NCI-H1092 treated with DMSO at 0.1 percent for 48 hours (cell line): ENCODE results near the gene VGLL1.

Experiments used
- DNase-seq: peaks from one replicate; lab custom pipeline; 2025; lab: John Stamatoyannopoulos, UW

The VGLL1 gene, protein sequence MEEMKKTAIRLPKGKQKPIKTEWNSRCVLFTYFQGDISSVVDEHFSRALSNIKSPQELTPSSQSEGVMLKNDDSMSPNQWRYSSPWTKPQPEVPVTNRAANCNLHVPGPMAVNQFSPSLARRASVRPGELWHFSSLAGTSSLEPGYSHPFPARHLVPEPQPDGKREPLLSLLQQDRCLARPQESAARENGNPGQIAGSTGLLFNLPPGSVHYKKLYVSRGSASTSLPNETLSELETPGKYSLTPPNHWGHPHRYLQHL

DNA sequence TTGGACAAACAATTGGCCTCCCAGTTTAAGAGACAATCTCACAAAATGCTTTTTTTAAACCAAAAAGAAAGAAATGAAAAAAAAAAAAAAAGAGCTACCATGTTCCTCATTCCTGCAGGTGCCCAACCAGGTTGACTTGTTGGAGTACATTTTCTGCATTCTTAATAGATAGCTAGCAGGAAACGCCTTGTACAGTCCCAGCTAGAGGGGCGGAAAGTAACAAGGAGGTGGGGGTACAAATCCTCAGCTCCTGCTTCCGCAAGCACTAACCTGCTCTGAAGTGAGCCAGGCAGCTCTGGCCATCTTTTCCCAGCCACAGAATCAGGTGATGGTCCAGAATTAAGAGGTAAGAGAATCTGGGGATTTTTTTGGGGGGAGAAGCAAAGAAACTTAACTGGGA, at the start of gene VGLL1:
TSS of gene VGLL1 (plus strand) at position 265 of the 400 bp plus-strand sequence. CDS start 3,806 bp downstream, outside the sequence.
- no peak for DNase-seq

DNA sequence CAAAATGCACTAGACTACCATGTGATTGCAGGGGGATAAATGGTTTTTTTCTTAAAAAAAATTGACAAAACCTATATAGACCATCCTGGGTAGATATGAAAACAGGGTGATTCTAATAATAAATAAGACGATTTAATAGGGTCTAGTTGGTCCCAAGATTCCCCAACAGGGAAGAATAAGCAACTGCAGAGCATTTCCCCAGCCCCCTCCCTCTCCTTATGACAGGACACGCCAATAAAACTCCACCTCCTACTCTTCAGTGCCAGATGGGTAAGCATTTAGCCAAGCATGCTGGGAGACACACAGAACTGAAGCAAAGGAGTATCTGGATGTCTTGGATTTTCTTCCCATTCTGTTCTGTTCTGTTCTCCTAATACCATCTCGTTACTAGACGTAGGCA, 44.4 kb upstream of the VGLL1 start, which contains the start of gene BRS3:
TSS of gene BRS3 (plus strand) at position 301 of the 400 bp plus-strand sequence. CDS start 168 bp downstream, outside the sequence.
- no peak for DNase-seq

DNA sequence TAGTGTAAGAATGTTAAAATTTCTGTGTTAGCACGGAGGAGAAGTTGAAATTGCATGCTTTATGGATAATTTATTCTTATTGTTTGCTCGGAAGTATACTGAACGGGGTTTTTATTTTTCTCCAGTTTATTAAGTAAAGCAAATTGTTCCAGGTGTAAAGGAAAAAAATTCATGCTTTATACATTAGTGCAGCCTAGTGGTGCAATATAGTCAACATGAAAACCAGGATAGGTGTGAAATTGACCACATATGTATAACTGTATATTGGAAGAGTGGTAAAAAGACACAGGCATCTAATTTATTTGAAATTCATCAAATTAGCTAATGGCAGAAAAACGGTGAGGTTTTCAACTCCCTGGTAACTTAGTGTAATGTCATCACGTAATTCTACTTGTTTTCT, 43.3 kb upstream of the VGLL1 start:
- DNase-seq, result no peak

DNA sequence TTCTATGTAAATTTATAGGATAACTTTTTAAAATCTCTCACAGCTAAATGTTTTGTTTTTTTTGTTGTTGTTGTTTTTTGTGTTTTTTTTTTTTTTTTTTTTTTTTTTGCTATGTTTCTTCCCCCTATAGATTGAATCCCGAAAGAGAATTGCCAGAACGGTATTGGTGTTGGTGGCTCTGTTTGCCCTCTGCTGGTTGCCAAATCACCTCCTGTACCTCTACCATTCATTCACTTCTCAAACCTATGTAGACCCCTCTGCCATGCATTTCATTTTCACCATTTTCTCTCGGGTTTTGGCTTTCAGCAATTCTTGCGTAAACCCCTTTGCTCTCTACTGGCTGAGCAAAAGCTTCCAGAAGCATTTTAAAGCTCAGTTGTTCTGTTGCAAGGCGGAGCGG, 40.2 kb upstream of the VGLL1 start:
- no peak for DNase-seq

DNA sequence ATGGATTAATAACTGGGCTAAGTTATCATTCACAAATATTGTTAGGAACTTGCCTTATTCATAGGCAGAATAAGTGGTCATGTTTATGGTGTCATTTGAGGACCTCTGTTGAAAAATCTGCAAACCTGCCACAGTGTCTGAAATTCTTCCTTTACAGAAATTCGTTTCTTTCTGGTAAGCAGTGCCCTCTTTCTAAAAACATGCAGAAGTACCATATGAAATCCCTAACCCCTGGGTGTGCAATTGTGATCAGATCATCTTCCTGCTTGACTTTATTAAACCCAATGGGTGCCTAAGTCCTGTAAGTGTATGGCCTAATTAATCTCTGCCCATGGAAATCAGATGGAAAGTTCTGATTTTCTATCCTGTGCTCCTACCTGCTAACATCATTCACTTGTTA, 39.0 kb upstream of the VGLL1 start:
- no peak for DNase-seq

DNA sequence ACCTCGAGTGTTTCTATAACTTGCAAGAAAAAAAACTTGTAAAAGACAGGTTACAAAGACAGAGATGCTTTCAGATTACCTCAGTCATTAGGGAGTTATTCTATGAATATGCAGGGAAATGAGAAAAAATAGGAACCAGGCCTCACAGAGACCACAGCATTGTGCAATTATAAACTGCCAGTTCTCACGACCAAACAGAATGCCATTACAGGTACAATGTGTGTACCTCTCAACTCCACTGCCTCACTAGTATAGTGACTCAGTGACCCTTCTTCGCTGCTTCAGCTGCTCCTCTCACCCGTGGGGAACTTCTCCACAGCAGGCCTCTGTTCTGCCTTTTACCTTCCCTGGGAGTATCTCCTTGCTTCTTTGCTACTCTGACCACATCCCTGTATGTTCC, 37.0 kb upstream of the VGLL1 start:
- DNase-seq, result no peak

DNA sequence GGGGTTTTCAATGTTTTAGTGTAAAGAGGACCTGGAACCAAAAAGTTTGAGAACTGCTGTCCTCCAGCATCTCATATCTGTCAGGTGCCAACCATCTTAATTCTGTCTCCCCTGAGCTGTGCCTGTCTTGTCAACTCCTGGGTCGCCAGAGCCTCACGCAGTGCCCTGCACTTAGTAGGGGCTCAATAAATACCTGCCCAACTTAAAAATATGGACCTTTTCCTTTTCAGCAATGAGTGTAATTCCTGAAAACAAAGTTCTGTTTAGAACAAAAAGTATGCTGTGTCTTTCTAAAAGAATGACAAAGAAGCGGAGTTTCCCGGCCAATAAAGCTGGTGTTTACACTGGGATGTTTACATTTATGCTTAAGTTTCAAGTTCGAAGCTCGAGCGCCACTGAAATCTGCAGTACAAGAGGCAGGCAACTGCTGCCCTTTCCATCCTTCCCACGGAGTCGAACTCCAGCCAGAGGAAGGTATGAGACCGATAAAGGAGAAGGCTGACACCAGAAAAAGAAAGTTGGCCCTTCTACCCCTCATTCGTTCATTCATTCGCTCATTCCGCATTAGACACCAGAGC, 35.7 kb upstream of the VGLL1 start:
- no peak for DNase-seq

DNA sequence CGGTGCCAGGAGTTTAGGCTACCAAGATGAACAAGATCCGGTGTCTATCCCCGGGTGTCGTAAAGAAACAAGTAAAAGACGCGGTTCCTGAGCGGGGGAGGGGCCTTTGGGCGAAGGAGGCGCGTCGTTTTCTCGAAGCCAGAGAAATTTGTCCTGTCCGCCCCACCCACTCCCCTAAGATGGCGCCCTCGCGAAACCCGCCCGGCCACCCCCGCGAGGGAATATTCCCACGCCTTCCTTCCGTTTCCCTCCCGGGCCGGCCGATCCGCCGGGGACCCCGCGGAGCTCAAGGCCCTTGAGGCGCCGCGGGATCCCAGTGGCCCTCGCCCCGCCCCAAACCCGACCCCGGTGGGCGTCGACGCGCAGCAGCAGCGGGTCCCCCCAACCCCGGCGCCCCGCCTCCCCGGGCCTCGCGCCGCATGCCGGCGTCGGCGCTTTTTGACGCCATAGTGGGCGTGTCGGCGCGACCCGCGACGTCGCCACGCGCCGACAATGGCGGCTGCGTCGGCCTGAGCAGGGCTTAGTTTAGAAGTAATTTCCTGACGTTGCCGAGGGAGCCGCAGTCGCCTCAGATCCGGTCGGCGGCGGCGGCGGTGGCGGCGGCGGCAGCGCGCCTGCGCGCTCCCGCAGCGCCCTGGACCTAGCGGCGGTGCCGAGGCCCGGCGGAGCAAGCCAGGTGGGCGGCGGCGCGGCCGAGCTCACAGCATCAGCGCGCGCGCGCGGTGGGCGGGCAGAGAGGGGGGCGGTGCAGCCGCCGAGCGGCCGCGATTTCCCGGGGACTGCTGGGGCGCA, 35.1 kb upstream of the VGLL1 start:
- DNase-seq, result peak; percentile 91

DNA sequence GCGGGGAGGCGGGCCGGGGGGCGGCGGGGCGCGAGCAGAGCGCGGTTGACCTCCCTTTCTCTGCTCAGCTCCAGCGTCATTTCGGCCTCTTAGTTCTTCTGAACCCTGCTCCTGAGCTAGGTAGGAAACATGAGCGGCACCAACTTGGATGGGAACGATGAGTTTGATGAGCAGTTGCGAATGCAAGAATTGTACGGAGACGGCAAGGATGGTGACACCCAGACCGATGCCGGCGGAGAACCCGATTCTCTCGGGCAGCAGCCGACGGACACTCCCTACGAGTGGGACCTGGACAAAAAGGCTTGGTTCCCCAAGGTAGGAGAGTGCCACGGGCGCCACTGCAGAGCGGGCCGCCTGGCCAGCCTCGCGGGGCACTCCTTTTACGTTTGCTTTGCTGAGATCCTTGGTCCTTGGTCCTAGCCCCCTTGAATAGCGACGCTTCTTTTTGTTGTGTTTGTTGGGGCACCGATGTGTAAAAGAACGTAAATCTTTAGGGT, 34.4 kb upstream of the VGLL1 start, which contains the start of gene HTATSF1:
TSS of gene HTATSF1 (plus strand) at position 37 of the 497 bp plus-strand sequence. CDS start at position 130, 93 bp downstream.
- no peak for DNase-seq

DNA sequence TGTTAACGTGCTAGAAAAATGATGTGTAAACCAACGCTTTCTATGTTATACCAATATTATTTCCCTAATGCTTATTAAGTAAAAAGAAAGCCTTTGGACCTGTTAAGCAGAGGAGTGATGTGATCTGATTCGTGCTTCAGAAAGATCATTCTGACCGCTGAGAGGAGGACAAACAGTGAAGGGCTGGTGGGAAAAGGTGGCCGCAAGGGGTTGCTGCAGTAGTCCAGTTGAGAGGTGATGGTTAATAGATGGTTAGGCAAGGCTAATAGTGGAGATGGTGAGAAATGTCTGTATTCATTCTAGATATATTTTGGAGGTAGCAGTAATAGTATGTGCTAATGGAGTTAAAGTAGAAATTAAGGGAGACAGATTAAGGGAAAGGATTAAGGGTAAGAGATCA, 12.9 kb upstream of the VGLL1 start:
- DNase-seq, result no peak

DNA sequence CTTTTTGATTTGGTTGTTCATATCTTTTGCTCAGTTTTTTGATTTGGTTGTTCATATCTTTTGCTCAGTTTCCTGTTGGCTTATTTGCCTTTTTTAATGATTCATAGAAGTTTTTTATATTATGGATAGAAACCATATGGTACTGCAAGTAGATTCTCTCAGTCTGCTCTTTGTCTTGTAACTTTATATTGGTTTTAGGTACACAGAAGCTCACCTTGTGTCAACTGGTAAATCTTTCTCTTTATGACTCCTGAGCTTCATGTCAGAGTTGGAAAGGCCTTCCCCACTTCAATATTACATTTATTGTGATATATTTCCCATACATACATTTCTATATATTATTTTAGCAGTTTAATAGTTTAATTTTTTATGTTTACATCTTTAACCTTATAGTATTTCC, 8.2 kb upstream of the VGLL1 start:
- no peak for DNase-seq

DNA sequence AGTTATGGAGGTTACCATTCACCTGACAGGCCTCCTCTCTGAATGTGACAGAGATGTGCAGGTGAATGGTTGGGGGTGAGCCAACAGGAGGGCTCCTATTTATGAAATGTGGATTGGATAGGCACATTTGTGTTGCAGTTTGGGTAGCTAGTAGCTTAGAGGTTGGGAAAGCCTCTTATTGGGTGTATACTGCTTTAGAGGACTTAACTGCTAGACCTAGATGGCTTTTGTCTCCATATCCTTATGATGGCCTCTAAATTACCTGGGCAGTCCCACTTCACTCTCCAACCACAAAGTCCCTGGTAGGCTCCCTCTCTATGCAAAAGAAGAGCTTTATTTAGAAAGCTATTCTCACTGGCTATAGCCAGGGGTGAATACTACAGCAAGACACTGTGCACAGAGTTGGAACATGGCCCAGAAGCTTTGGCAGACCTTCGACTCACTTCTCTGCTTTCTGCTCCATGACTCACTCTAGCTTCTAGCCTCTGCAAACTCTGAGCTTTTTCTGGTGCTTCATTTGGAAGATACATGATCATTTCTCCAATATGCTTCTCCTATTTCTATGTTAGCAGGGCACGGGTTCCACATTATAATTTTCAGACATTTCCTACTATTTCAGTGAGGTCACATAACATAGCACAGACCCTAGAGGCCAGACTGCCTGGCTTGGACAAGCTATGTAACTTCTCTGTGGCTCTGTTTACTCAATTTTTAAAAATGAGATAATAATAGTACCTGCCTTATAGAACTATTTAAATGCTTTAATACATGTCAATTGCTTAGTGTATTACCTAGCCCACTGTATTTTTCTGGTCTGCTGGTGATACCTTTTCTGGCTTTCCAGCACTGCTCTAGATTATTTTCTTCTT, 6.0 kb upstream of the VGLL1 start:
- DNase-seq, result peak; percentile 20

DNA sequence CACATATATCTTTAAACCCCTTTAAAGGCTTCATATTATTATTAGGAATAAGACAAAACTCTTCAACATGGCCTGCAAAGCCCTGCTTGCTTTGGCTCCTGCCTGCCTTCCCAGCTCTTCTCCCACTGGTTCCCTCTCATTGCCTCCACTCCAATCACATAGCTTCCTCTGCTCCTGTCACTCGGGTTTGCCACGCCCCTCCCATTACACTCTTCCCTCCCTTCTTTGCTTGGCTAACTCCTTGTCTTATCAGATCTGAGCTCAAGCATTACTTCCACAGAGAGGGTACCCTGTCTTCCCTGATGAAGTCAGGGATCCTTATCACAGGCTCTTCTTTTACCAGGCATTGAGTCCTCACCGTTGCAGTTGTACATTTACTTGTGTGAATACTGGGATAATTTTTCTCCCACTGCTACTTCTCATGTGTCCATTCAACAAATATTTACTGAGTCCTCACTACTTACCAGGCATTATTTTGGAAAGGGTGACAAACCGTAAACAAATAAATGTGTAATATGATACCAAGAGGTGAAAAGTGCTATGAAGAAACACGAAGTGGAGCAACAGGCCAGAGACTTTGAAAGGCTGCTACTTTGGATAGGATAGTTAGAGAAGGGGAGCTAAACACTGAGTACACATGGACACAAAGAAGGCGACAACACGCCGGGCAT, 3.2 kb upstream of the VGLL1 start:
- no peak for DNase-seq

DNA sequence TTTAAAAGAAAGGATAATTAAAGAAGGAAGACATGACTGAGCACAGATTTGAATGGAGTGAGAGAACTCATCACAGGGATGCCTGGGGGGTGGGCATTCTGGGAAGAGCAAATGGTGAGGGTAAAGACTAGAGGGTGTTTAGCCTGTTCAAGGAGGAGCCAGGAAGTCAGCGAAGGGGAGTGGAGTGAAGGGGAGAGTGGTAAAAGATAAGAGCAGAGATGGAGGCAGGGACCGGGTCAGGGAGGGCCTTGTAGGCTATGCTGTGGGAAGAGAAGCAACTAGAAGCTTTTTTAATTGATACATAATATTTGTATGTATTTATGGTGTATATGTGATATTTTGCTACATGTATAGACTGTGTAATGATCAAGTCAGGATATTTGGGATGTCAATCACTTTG, 2.2 kb upstream of the VGLL1 start:
- no peak for DNase-seq

DNA sequence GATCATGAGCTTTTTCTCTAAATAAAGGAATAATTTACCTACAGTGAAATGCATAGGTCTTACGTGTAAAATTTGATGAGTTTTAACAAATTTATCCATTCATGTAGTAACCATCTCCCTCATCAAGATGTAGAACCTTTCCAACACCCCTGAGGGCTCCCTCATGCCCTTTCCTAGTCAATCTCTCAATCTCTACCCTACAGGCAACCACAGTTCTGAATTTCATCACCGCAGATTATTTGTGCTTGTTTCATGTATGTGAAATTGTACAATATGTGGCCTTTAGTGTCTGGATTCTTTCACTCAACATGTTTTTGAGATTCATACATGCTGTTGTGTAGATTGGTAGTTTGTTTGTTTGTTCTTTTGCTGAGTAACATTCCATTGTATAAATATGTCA, 2.1 kb downstream of the VGLL1 start:
- DNase-seq, result no peak

DNA sequence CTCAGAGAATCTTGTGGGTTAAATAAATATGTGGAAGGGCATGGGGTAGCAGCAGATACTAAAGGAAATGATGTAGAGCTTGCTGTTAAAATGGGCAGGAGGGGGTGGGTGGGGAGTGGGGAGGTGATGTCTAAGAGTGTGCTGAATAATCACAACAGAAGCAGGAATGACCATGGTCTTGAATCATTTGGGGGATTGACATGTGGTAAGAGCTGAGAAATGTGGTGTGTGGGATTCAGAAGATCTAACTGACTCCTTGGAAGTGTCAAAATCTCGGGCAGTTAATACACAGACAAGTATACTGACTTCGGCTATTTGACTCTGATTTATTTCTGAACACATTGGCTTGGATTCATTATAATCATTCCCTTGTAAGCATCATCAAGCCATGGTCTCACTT, 6.8 kb downstream of the VGLL1 start:
- DNase-seq, result no peak

DNA sequence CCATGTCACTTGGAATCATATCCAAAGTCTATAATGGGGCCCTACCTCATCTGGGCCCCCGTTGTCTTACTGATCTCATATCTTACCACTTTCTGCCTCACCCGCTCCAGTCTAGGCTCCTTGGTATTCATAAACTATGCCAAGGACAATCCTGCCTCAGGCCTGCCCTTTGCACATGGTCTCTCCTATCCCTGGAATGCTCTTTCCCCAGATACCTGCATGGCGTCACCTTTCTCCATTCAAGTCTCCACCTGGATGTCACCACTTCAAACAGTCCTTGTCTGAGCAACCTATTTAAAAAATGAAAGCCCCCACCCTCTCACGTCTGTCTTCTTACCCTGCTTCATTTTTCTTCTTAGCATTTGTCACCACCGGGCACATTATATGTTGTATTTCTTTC, 8.2 kb downstream of the VGLL1 start:
- no peak for DNase-seq

DNA sequence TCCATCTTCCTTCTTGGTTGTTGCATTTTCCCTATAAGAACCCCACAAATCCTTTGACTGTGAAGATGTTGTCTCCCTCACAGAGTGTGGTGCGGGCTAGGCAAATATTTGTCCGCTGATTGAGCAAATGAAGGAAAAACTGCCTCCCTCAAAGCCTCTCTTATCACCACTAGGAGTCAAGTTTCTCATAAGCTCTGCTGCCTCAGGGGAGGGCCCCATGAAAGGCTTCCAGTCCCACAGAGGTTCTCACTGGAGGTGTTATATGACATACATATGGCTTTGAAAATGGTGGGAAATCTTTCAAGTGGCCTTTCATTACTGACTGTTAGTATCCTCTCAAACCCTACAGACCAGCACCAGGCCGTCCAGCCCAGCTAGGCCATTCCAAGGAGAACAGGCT, 9.3 kb downstream of the VGLL1 start:
- no peak for DNase-seq

DNA sequence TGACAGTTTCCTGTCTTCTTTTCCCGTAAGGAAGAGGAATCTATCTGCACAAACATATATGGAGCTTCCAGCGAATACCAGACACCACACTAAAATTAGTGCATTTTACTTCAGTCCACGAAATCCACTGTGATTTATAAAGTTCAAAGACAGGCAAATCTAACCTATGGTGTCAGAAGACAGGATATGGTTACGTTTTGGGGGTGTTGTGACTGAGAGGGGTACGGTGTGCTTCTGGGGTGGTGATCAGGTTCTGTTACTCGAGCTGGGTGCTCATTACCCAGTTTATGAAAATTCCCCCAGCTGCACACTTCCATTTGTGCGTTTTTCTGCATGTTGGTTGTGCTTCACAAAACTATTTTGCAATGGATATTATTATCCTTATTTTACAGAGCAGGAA, 10.3 kb downstream of the VGLL1 start:
- DNase-seq, result no peak

DNA sequence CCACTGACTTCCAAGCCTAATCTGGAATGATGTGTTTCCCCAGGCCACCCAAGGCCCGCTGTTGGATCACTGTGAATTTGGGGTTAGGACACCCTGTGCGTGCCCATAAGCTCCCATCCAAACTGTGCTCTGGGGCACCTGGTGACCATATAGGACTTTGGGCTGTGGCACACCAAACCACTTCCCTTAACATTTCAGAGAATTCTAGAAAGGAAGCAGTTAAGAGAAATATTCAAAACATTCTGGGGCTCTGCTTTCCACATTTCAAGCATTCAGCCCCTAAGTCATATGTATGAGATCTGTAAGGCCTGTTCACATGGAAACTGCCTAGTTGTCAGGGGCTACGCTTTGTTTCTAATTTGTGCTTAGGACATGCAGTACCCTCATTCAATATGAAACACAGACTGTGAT, 14.4 kb downstream of the VGLL1 start:
- DNase-seq, result no peak

DNA sequence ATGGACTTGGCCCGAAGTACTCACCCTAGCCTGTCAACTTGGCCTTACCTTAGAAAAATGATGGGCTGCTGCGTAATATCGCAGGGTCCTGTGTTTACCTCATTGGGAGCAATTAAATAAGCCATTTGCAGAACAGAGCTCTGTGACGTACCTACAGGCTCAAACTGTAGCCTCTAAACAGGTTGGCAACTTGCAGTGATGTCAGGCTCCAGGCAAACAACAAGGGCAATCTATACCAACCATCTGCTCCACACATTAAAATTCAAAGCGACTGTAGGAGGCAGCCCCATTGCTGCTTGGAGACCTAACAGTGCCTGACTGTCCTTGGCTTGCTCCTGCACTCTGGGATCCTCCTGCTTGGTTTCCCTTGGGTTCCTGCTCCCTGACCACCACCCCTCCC, 17.2 kb downstream of the VGLL1 start:
- no peak for DNase-seq
